Karpas-422 (cell line): ENCODE measurements around the gene PRKAA2. TPM values are rescaled to one million over a fixed set of nuclear protein-coding genes. Genes with fewer than 3 reads are reported as not detected.

Source experiments
- DNase-seq: peaks from one replicate; pipeline ENCODE4 v3.0.0-alpha.2; 2015
- H2AFZ ChIP-seq: fragments of 200-600 bp; sonication (generic); 2 replicates; pipeline ENCODE4 v1.6.1; 2014; ENCODE audit warnings: antibody characterized with exemption, low read length, mixed read lengths
- H3K27ac ChIP-seq: fragments of 200-600 bp; sonication (generic); 2 replicates; pipeline ENCODE4 v1.5.1; 2014; ENCODE audit warnings: mild to moderate bottlenecking, low read length, moderate library complexity
- H3K27me3 ChIP-seq: fragments of 200-600 bp; sonication (generic); 2 replicates; pipeline ENCODE4 v1.6.1; 2014; ENCODE audit warnings: low read length, mixed read lengths
- H3K36me3 ChIP-seq: fragments of 200-600 bp; sonication (generic); 2 replicates; pipeline ENCODE4 v1.6.1; 2014; ENCODE audit warnings: low read length, mixed read lengths; ENCODE audit not compliant: insufficient read depth
- H3K4me1 ChIP-seq: fragments of 200-600 bp; sonication (generic); 2 replicates; pipeline ENCODE4 v1.6.1; 2014; ENCODE audit warnings: mild to moderate bottlenecking, low read length, mixed read lengths
- H3K4me2 ChIP-seq: fragments of 200-600 bp; sonication (generic); 2 replicates; pipeline ENCODE4 v1.6.1; 2014; ENCODE audit warnings: low read length, low read depth, mild to moderate bottlenecking; ENCODE audit not compliant: poor library complexity, severe bottlenecking
- H3K4me3 ChIP-seq: fragments of 200-600 bp; sonication (generic); 2 replicates; pipeline ENCODE4 v1.5.1; 2014; ENCODE audit warnings: mild to moderate bottlenecking, antibody characterized with exemption, low read length, mixed read lengths
- H3K79me2 ChIP-seq: fragments of 200-600 bp; sonication (generic); 2 replicates; pipeline ENCODE4 v1.6.1; 2014; ENCODE audit warnings: mild to moderate bottlenecking, low read length, mixed read lengths
- H3K9ac ChIP-seq: fragments of 200-600 bp; sonication (generic); 2 replicates; pipeline ENCODE4 v1.6.0; 2014; ENCODE audit warnings: low read length
- H3K9me2 ChIP-seq: fragments of 200-600 bp; sonication (generic), shearing (Covaris generic); replicated peaks from 2 replicates; pipeline ENCODE4 v1.6.0; 2014; ENCODE audit warnings: mild to moderate bottlenecking, low read length, moderate library complexity; ENCODE audit not compliant: insufficient read depth
- H3K9me3 ChIP-seq: fragments of 300-700, 200-600 bp; sonication (generic); 2 replicates; pipeline ENCODE4 v1.6.1; 2014; ENCODE audit warnings: low read length, mixed read lengths
- H4K20me1 ChIP-seq: fragments of 200-600 bp; sonication (generic); 2 replicates; pipeline ENCODE4 v1.6.1; 2014; ENCODE audit warnings: mild to moderate bottlenecking, antibody characterized with exemption, low read length, low read depth; ENCODE audit not compliant: insufficient read depth
- total RNA-seq: library from RNA; depleted of rRNA; stranded (reverse); fragments of >200 nt; shearing (Covaris generic); gene quantifications from 2 replicates; pipeline ENCODE4 v1.2.3, GENCODE V29; 2014; ENCODE audit warnings: low replicate concordance

PRKAA2 gene
- total RNA-seq, 1 experiment from 2014 or later: not detected

GRCh38 chr1:56710646-56711045, 65.5 kb downstream of the PRKAA2 start:
- H3K9me2 ChIP-seq: no peaks in the 10 kb centered on the region
- no peaks in the 10 kb centered on the region for H3K79me2 ChIP-seq
- no peaks in the 10 kb centered on the region for H3K36me3 ChIP-seq
- no peak overlapping the region for H3K9ac ChIP-seq
- no peak overlapping the region for H3K4me3 ChIP-seq
- DNase-seq: no peak
- H3K9me3 ChIP-seq: no peaks in the 10 kb centered on the region
- H3K4me1 ChIP-seq: no peaks in the 10 kb centered on the region
- H3K4me2 ChIP-seq: no peak overlapping the region
- no peak overlapping the region for H3K27ac ChIP-seq
- no peaks in the 10 kb centered on the region for H4K20me1 ChIP-seq
- H3K27me3 ChIP-seq: no peaks in the 10 kb centered on the region
- no peak overlapping the region for H2AFZ ChIP-seq

GRCh38 chr1:56712150-56712549, 67.0 kb downstream of the PRKAA2 start:
- Histone ChIP-seq H3K9me3 (no peaks in the 10 kb centered on the region), H3K4me2 (no peak overlapping the region), H4K20me1 (no peaks in the 10 kb centered on the region), H2AFZ (no peak overlapping the region), H3K36me3 (no peaks in the 10 kb centered on the region), H3K9ac (no peak overlapping the region), H3K4me1 (no peaks in the 10 kb centered on the region), H3K27me3 (no peaks in the 10 kb centered on the region), H3K4me3 (no peak overlapping the region), H3K27ac (no peak overlapping the region), H3K9me2 (no peaks in the 10 kb centered on the region), H3K79me2 (no peaks in the 10 kb centered on the region)
- DNase-seq: no peak

- H3K4me3 ChIP-seq: no peak overlapping the region
- no peaks in the 10 kb centered on the region for H3K9me3 ChIP-seq
- H3K36me3 ChIP-seq: no peaks in the 10 kb centered on the region
- H3K4me2 ChIP-seq: no peak overlapping the region
- H3K27me3 ChIP-seq: no peaks in the 10 kb centered on the region
- no peak overlapping the region for H2AFZ ChIP-seq
- no peaks in the 10 kb centered on the region for H3K79me2 ChIP-seq
- H3K4me1 ChIP-seq: no peaks in the 10 kb centered on the region
- H4K20me1 ChIP-seq: no peaks in the 10 kb centered on the region
- no peak for DNase-seq
- no peaks in the 10 kb centered on the region for H3K9me2 ChIP-seq
- H3K27ac ChIP-seq: no peak overlapping the region
- H3K9ac ChIP-seq: no peak overlapping the region
Measured at GRCh38 chr1:56713112-56713511, 68.0 kb downstream of the PRKAA2 start.

- Histone ChIP-seq H3K79me2 (no peaks in the 10 kb centered on the region), H3K9me3 (no peaks in the 10 kb centered on the region), H4K20me1 (no peaks in the 10 kb centered on the region), H3K27ac (no peak overlapping the region), H3K4me3 (no peak overlapping the region), H3K4me1 (no peaks in the 10 kb centered on the region), H3K27me3 (no peaks in the 10 kb centered on the region), H3K9me2 (no peaks in the 10 kb centered on the region), H3K9ac (no peak overlapping the region), H3K4me2 (no peak overlapping the region), H3K36me3 (no peaks in the 10 kb centered on the region), H2AFZ (no peak overlapping the region)
- DNase-seq: no peak
Measured at GRCh38 chr1:56715156-56715555, 70.0 kb downstream of the PRKAA2 start.

GRCh38 chr1:56719171-56719570, 74.1 kb downstream of the PRKAA2 start:
- Histone ChIP-seq H2AFZ (no peak overlapping the region), H3K36me3 (no peaks in the 10 kb centered on the region), H3K9me2 (no peaks in the 10 kb centered on the region), H3K9me3 (no peaks in the 10 kb centered on the region), H4K20me1 (no peaks in the 10 kb centered on the region), H3K27ac (no peak overlapping the region), H3K4me3 (no peak overlapping the region), H3K4me2 (no peak overlapping the region), H3K27me3 (no peaks in the 10 kb centered on the region), H3K9ac (no peak overlapping the region), H3K4me1 (no peaks in the 10 kb centered on the region), H3K79me2 (no peaks in the 10 kb centered on the region)
- no peak for DNase-seq

- Histone ChIP-seq H3K9me2 (no peaks in the 10 kb centered on the region), H3K9me3 (no peaks in the 10 kb centered on the region), H3K36me3 (no peaks in the 10 kb centered on the region), H3K27ac (no peak overlapping the region), H3K79me2 (no peaks in the 10 kb centered on the region), H3K4me1 (no peaks in the 10 kb centered on the region), H3K4me2 (no peak overlapping the region), H3K4me3 (no peak overlapping the region), H2AFZ (no peak overlapping the region), H3K9ac (no peak overlapping the region), H4K20me1 (no peaks in the 10 kb centered on the region), H3K27me3 (no peaks in the 10 kb centered on the region)
- no peak for DNase-seq
Measured at GRCh38 chr1:56726706-56727105, 81.6 kb downstream of the PRKAA2 start.

- DNase-seq: no peak
- Histone ChIP-seq H3K36me3 (no peaks in the 10 kb centered on the region), H3K79me2 (no peaks in the 10 kb centered on the region), H3K9me3 (no peaks in the 10 kb centered on the region), H3K9me2 (no peaks in the 10 kb centered on the region), H2AFZ (no peak overlapping the region), H3K27ac (no peak overlapping the region), H3K4me2 (no peak overlapping the region), H3K4me1 (no peaks in the 10 kb centered on the region), H3K27me3 (no peaks in the 10 kb centered on the region), H3K4me3 (no peak overlapping the region), H3K9ac (no peak overlapping the region), H4K20me1 (no peaks in the 10 kb centered on the region)
Measured at GRCh38 chr1:56728964-56729363, 83.8 kb downstream of the PRKAA2 start.

GRCh38 chr1:56745231-56745630, 100.1 kb downstream of the PRKAA2 start:
- no peak for DNase-seq
- Histone ChIP-seq H3K27me3 (no peaks in the 10 kb centered on the region), H3K9me2 (no peaks in the 10 kb centered on the region), H4K20me1 (no peaks in the 10 kb centered on the region), H3K27ac (no peak overlapping the region), H3K79me2 (no peaks in the 10 kb centered on the region), H3K4me2 (no peak overlapping the region), H3K4me3 (no peak overlapping the region), H3K4me1 (no peaks in the 10 kb centered on the region), H2AFZ (no peak overlapping the region), H3K36me3 (no peaks in the 10 kb centered on the region), H3K9me3 (no peaks in the 10 kb centered on the region), H3K9ac (no peak overlapping the region)
